Endothelial cell of umbilical vein (primary cell): ENCODE measurements around the gene RRP1B. TPM values are rescaled to one million over a fixed set of nuclear protein-coding genes. Genes with fewer than 3 reads are reported as not detected.

Experiments
- BruUV-seq: library from RNA; stranded (reverse); fragments of 400-500 nt; replicated peaks from 2 replicates; lab custom pipeline; 2021; lab: Mats Ljungman, UMichigan
- CTCF ChIA-PET: fragments of 300-600, 350-600 bp; sonication (Branson Sonifier 250); formaldehyde crosslinking; loops from one replicate; lab custom pipeline; 2021; ENCODE audit warnings: antibody characterized with exemption, inconsistent platforms; lab: Charles Lee
- POLR2A ChIA-PET: fragments of 300-600, 350-600 bp; sonication (Branson Sonifier 250); formaldehyde crosslinking; loops from one replicate; lab custom pipeline; 2021; ENCODE audit warnings: antibody characterized with exemption, inconsistent platforms; lab: Charles Lee
- DNase-seq: peaks from one replicate; pipeline ENCODE4 v3.0.0-alpha.2; 2011; ENCODE audit warnings: low read depth, low spot score
- FAIRE-seq: peaks from 2 replicates; lab custom pipeline; 2011; peaks lifted over from hg19 to GRCh38; lab: Jason Lieb, UNC
- H2AFZ ChIP-seq: 2 replicates; pipeline ENCODE4 v1.6.0; 2012; ENCODE audit warnings: low read depth, low read length, control low read depth, inconsistent platforms
- H3K27ac ChIP-seq: 2 replicates; pipeline ENCODE4 v1.5.1; 2011; ENCODE audit warnings: low read depth, mild to moderate bottlenecking, control low read depth, low read length, moderate library complexity; ENCODE audit not compliant: insufficient read depth
- H3K27me3 ChIP-seq, 2 experiments: 2 replicates each; pipeline versions ENCODE4 v1.6.0 to v1.6.1; 2011; ENCODE audit warnings: low read length in 2 of 2, mixed read lengths in 1 of 2; ENCODE audit not compliant: control insufficient read depth in 2 of 2, insufficient read depth in 2 of 2
- H3K36me3 ChIP-seq, 2 experiments: 2 replicates in 1 of 2; 3 replicates in 1 of 2; pipeline ENCODE4 v1.5.1; 2011; ENCODE audit warnings: low read length in 2 of 2, mild to moderate bottlenecking in 1 of 2, moderate library complexity in 1 of 2; ENCODE audit not compliant: control insufficient read depth in 2 of 2, insufficient read depth in 2 of 2; ENCODE audit errors: extremely low read depth in 1 of 2
- H3K4me1 ChIP-seq: 3 replicates; pipeline ENCODE4 v1.5.1; 2011; ENCODE audit warnings: mild to moderate bottlenecking, low read length; ENCODE audit not compliant: control insufficient read depth, insufficient read depth; ENCODE audit errors: extremely low read depth
- H3K4me2 ChIP-seq: 2 replicates; pipeline ENCODE4 v1.6.1; 2011; ENCODE audit warnings: low read length, control low read depth, mixed read lengths; ENCODE audit not compliant: insufficient read depth
- H3K4me3 ChIP-seq, 3 experiments: fragments of 200-600 bp in 1 of 3; sonication (generic), shearing (Covaris generic) in 1 of 3; replicated peaks in 1 of 3; 2 replicates each; pipeline ENCODE4 v1.5.1; 2011 to 2016; ENCODE audit warnings: control low read depth in 3 of 3, low read length in 3 of 3, mild to moderate bottlenecking in 2 of 3, inconsistent platforms in 1 of 3, low read depth in 1 of 3, moderate library complexity in 1 of 3; ENCODE audit not compliant: insufficient read depth in 1 of 3
- H3K79me2 ChIP-seq: 2 replicates; pipeline ENCODE4 v1.6.0; 2012; ENCODE audit warnings: low read length, inconsistent platforms; ENCODE audit not compliant: control insufficient read depth, insufficient read depth
- H3K9ac ChIP-seq: replicated peaks from 2 replicates; pipeline ENCODE3; 2011; ENCODE audit warnings: low read length, control low read depth; ENCODE audit not compliant: insufficient read depth; ENCODE audit errors: extremely low read depth
- H3K9me1 ChIP-seq: replicated peaks from 3 replicates; pipeline ENCODE4 v1.6.0; 2011; ENCODE audit warnings: mild to moderate bottlenecking, low read length; ENCODE audit not compliant: control insufficient read depth, insufficient read depth; ENCODE audit errors: extremely low read depth
- H3K9me3 ChIP-seq: replicated peaks from 2 replicates; pipeline ENCODE4 v1.5.1; 2012; ENCODE audit warnings: low read length, inconsistent platforms; ENCODE audit not compliant: control insufficient read depth, insufficient read depth
- H4K20me1 ChIP-seq: replicated peaks from 2 replicates; pipeline ENCODE3; 2011; ENCODE audit warnings: mild to moderate bottlenecking, low read length; ENCODE audit not compliant: control insufficient read depth, insufficient read depth; ENCODE audit errors: extremely low read depth
- CTCF ChIP-seq, 2 donors: IDR thresholded peaks; 1 replicate in 1 of 2; 2 replicates in 1 of 2; pipeline ENCODE4 v1.5.1; 2011; ENCODE audit warnings: low read length in 2 of 2, mild to moderate bottlenecking in 2 of 2, moderate library complexity in 2 of 2, control low read depth in 1 of 2, inconsistent platforms in 1 of 2, low read depth in 1 of 2; ENCODE audit not compliant: insufficient read depth in 1 of 2; ENCODE audit errors: extremely low read depth in 1 of 2
- EZH2 ChIP-seq: IDR thresholded peaks from 2 replicates; pipeline ENCODE4 v1.6.1; 2012; ENCODE audit warnings: borderline replicate concordance, low read depth, mild to moderate bottlenecking, moderate library complexity, low read length, inconsistent platforms; ENCODE audit not compliant: severe bottlenecking
- FOS ChIP-seq: IDR thresholded peaks from 2 replicates; pipeline ENCODE4 v1.6.1; 2011; ENCODE audit warnings: mild to moderate bottlenecking, low read length, moderate library complexity, borderline replicate concordance; ENCODE audit not compliant: insufficient read depth
- GATA2 ChIP-seq: IDR thresholded peaks from 2 replicates; pipeline ENCODE4 v1.7.0; 2011; ENCODE audit warnings: low read depth, mild to moderate bottlenecking, moderate library complexity, mixed read lengths, low read length; ENCODE audit not compliant: insufficient read length, insufficient read depth
- JUN ChIP-seq: IDR thresholded peaks from 2 replicates; pipeline ENCODE4 v1.6.1; 2011; ENCODE audit warnings: borderline replicate concordance, low read depth; ENCODE audit not compliant: insufficient read length, insufficient read depth
- MAX ChIP-seq: IDR thresholded peaks from 2 replicates; pipeline ENCODE4 v1.6.1; 2011; ENCODE audit not compliant: insufficient read depth, insufficient read length
- MYC ChIP-seq: IDR thresholded peaks from one replicate; pipeline ENCODE4 v1.6.1; 2011; ENCODE audit warnings: mild to moderate bottlenecking, low read depth, low read length
- POLR2A ChIP-seq: IDR thresholded peaks from 2 replicates; pipeline ENCODE4 v1.6.1; 2012; ENCODE audit warnings: low read depth, mild to moderate bottlenecking, control low read depth, low read length
- POLR2AphosphoS5 ChIP-seq: IDR thresholded peaks from 2 replicates; pipeline ENCODE4 v1.6.1; 2012; ENCODE audit warnings: low read depth, mild to moderate bottlenecking, control low read depth, low read length, moderate library complexity; ENCODE audit not compliant: insufficient read depth
- dilution Hi-C: fragments of 300-500 bp; cut with MboI; formaldehyde crosslinking; loops from one replicate; pipeline ENCODE4 v1.15.0; 2019; ENCODE audit warnings: low sequenced_read_pairs; ENCODE audit not compliant: extremely low pct_ligation_motif_present
- intact Hi-C: fragments of 100-400 bp; cut with micrococcal nuclease; formaldehyde crosslinking; loops from one replicate; pipeline ENCODE4 v1.10.0; 2022
- polyA plus RNA-seq, 4 experiments: library from polyadenylated mRNA; depleted of rRNA in 3 of 4; stranded (reverse) in 3 of 4; unstranded in 1 of 4; fragments of >200 nt; gene quantifications; 2 replicates each; pipeline versions ENCODE4 v1.2.1 to v1.2.3, GENCODE V29; 2011 to 2012; ENCODE audit warnings: missing spikeins in 1 of 4
- total RNA-seq: library from RNA; stranded (reverse); gene quantifications from 2 replicates; pipeline ENCODE4 v1.2.3, GENCODE V29; 2021

RRP1B gene
- total and polyA plus RNA-seq, 2 donors (not counting 3 experiments of a cell fraction or from before 2014, with no cell fraction given), result 13.0 to 39.9 TPM

GRCh38 chr21:43640400-43640799 lies 19.0 kb upstream of the RRP1B start:
- H3K36me3 ChIP-seq, result no peaks in the 10 kb centered on the region
- ChIA-PET CTCF (no interaction called here), POLR2A (no interaction called here)
- H3K9me1 ChIP-seq, result no peaks in the 10 kb centered on the region
- H3K4me3 ChIP-seq, result no peak overlapping the region
- DNase-seq (no peak), FAIRE-seq (no peak)
- H3K27ac ChIP-seq, result no peak overlapping the region
- TF ChIP-seq GATA2, result no peak
- TF ChIP-seq JUN, result no peak
- no peak for TF ChIP-seq POLR2A
- TF ChIP-seq EZH2, result no peak
- TF ChIP-seq MYC, result no peak
- TF ChIP-seq POLR2AphosphoS5, result no peak
- no peak for TF ChIP-seq CTCF (IDR thresholded peaks at IDR 0.05; ENCODE audit: extremely low read depth in 1 of 2, insufficient read depth in 1 of 2, low read depth in 1 of 2, low read length in 2 of 2)
- no peak for TF ChIP-seq FOS
- no peak for TF ChIP-seq MAX
- H4K20me1 ChIP-seq, result no peaks in the 10 kb centered on the region
- H3K79me2 ChIP-seq, result no peaks in the 10 kb centered on the region
- H3K4me2 ChIP-seq, result no peak overlapping the region
- no peaks in the 10 kb centered on the region for H3K27me3 ChIP-seq
- no peak overlapping the region for H2AFZ ChIP-seq
- H3K9ac ChIP-seq, result no peak overlapping the region
- dilution Hi-C loops (no loop called here), intact Hi-C loops (no loop called here)
- no TSS peak for BruUV-seq
- no peaks in the 10 kb centered on the region for H3K9me3 ChIP-seq
- H3K4me1 ChIP-seq, result peaks cover 5% of the 10 kb centered on the region
